SU-DHL-6 (cell line): Measurements from ENCODE around the gene ARHGAP28.

ENCODE experiments used
- CTCF ChIP-seq: fragments of 200-600 bp; sonication (generic); IDR thresholded peaks from one replicate; pipeline ENCODE4 v1.5.1; 2017; ENCODE audit warnings: antibody characterized with exemption, mild to moderate bottlenecking, low read length, moderate library complexity; ENCODE audit not compliant: insufficient read depth, poor library complexity, severe bottlenecking
- EZH2phosphoT487 ChIP-seq: fragments of 200-600 bp; sonication (generic), shearing (Covaris generic); conservative IDR thresholded peaks from 2 replicates; pipeline ENCODE4 v1.6.1; 2018; ENCODE audit warnings: mild to moderate bottlenecking, antibody characterized with exemption, low read length, moderate library complexity, mixed read lengths

DNA sequence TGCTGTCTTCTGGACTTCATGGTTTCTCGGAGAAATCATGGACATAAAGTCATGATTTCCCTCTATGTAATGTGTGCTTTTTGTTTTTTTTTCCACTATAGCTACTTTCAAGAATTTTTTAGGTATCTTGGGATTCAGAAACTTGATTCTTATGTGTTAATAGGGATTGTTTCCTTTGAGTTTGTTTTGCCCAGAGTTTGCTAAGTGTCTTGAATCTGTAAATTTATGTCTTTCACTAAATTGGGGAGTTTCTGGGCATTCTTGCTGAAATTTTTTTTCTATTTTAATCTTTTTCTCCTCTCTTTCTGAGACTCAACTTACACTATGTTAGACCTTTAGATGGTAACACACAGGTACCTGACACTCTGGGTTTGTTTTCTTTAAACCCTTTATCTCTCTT is 205.3 kb downstream of the ARHGAP28 start:
- TF ChIP-seq CTCF, result no peak
- no peak for TF ChIP-seq EZH2phosphoT487
